Esophagus mucosa (tissue), 1 donor: ENCODE results near the gene C20orf202. TPM values are rescaled to one million over a fixed set of nuclear protein-coding genes. Genes with fewer than 3 reads are reported as not detected.
"Not testable (repeated sequence)": the region's sequence is repeated elsewhere in the genome, so short reads cannot be mapped to it uniquely, and the experiment has no call there.

Source experiments
- ATAC-seq: fragments of 200-7000 bp; cut with Tn5 transposase; one replicate; pipeline ENCODE4 v1.9.1; 2020
- total RNA-seq: library from RNA; stranded (reverse); gene quantifications from one replicate; pipeline ENCODE4 v1.2.4, GENCODE V29; 2023
- donor health status: DM: yes; HTN: yes; CAD: no.

The C20orf202 gene
- total RNA-seq, 1 donor from 2014 or later = 0.24 TPM

- not testable (repeated sequence) for ATAC-seq
Observed at GRCh38 chr20:1250282-1250681, 47.0 kb downstream of the C20orf202 start.

GRCh38 chr20:1252416-1252815 is 49.2 kb downstream of the C20orf202 start:
- no peak for ATAC-seq

GRCh38 chr20:1254254-1254653 is 51.0 kb downstream of the C20orf202 start:
- no peak for ATAC-seq

- ATAC-seq = no peak
Observed at GRCh38 chr20:1255675-1256074, 52.4 kb downstream of the C20orf202 start.

Other genes with a start within 250 kb of the C20orf202 start
- gene RSPO4, start 201.1 kb upstream of the C20orf202 start, total RNA-seq = not detected
- 98.5 TPM for gene PSMF1, start 84.9 kb upstream of the C20orf202 start, total RNA-seq
- 1.4 TPM for gene TMEM74B, start 18.5 kb upstream of the C20orf202 start, total RNA-seq
- not detected for gene RAD21L1, start 22.6 kb downstream of the C20orf202 start, total RNA-seq
- 0.64 TPM for gene SNPH, start 62.8 kb downstream of the C20orf202 start, total RNA-seq
- 107 TPM for gene SDCBP2, start 125.7 kb downstream of the C20orf202 start, total RNA-seq
- gene FKBP1A, start 189.6 kb downstream of the C20orf202 start, total RNA-seq = 164 TPM